Loucy (cell line): ENCODE measurements around the gene CACNA1I.

Source experiments
- EZH2phosphoT487 ChIP-seq: fragments of 200-600 bp; IDR thresholded peaks from 2 replicates; pipeline ENCODE4 v1.6.1; 2018; ENCODE audit warnings: antibody characterized with exemption, mild to moderate bottlenecking, moderate library complexity, borderline replicate concordance
- TF ChIP-seq, protein P1 (sequence below): fragments of 200-600 bp; sonication (generic); conservative IDR thresholded peaks from 2 replicates; pipeline ENCODE4 v1.5.1; 2014; ENCODE audit warnings: mild to moderate bottlenecking, antibody characterized with exemption, low read length

DNA sequence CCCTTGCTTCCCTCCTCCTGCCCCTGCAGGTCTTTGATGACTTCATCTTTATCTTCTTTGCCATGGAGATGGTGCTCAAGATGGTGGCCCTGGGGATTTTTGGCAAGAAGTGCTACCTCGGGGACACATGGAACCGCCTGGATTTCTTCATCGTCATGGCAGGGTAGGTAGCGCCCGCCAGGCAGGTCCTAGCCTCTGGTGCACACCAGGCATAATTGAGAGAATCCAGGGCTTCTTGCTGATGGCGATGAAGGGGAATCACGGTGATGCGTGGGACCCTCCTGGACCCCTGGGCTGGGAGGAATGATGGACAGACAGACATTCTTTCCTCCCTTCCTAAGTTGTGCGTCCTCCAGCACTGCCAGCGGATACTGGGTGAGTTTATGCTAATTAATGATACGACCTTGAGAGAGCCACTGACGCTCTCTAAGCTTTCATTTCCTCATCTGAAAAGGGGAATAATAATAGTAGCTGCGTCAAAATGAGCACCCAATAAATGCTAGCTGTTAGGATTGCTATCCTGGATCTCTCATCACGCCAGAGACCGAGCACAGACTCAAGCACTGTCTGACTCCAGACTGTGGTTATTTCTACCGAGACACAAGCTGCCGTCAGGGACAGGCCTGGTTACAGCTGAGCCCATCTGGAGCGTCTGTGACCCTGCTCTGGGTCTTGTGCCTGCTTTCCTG is 30.1 kb downstream of the CACNA1I start:
- TF ChIP-seq, protein P1, sequence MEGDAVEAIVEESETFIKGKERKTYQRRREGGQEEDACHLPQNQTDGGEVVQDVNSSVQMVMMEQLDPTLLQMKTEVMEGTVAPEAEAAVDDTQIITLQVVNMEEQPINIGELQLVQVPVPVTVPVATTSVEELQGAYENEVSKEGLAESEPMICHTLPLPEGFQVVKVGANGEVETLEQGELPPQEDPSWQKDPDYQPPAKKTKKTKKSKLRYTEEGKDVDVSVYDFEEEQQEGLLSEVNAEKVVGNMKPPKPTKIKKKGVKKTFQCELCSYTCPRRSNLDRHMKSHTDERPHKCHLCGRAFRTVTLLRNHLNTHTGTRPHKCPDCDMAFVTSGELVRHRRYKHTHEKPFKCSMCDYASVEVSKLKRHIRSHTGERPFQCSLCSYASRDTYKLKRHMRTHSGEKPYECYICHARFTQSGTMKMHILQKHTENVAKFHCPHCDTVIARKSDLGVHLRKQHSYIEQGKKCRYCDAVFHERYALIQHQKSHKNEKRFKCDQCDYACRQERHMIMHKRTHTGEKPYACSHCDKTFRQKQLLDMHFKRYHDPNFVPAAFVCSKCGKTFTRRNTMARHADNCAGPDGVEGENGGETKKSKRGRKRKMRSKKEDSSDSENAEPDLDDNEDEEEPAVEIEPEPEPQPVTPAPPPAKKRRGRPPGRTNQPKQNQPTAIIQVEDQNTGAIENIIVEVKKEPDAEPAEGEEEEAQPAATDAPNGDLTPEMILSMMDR: no peak
- no peak for TF ChIP-seq EZH2phosphoT487
